ENCODE results near the gene WDR13. TPM values are rescaled to one million over a fixed set of nuclear protein-coding genes. Genes with fewer than 3 reads are reported as not detected.

The WDR13 gene
- total RNA-seq, 1 experiment from 2014 or later, result 46.5 TPM

DNA sequence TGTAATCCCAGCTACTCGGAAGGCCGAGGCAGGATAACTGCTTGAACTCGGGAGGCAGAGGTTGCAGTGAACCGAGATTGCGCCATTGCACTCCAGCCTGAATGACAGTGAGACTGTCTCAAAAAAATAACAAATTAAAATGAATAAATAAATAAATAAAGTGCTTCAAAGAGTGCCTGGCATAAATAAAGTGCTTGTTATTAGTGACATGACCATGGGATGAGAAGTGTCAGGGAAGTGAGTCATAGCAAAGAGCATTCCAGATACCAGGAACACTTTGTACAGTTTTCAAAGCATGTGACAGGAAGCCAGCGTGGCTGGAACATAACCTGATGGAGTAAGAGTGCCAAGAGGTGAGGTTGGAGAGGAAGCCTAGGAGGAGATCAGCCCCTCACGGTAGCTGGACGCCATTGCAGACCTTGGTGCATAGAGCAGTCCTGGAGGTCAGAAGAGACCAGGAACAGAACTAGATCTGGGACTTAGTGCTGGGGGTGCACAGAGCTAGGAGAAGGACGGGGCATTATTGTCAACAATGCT is 6.0 kb upstream of the WDR13 start:
- no peaks in the 10 kb centered on the region for H3K36me3 ChIP-seq (ENCODE audit: control insufficient read depth, insufficient read depth, low read length)
- Mint-ChIP-seq H3K36me3 (ENCODE audit: insufficient read depth, unreplicated experiment) (no peaks in the 10 kb centered on the region), H3K9me3 (ENCODE audit: unreplicated experiment) (no peaks in the 10 kb centered on the region), H3K27me3 (ENCODE audit: insufficient read depth, unreplicated experiment) (no peaks in the 10 kb centered on the region), H3K4me1 (ENCODE audit: low read depth, unreplicated experiment) (no peaks in the 10 kb centered on the region), H3K4me3 (ENCODE audit: unreplicated experiment) (no peak overlapping the region), H3K27ac (ENCODE audit: unreplicated experiment) (no peak overlapping the region)
- no peaks in the 10 kb centered on the region for H3K4me1 ChIP-seq
- BruUV-seq (replicated peaks), result no TSS peak
- no peak for DNase-seq
- H3K4me3 ChIP-seq (ENCODE audit: low read depth, low read length), result no peak overlapping the region
- H3K9me3 ChIP-seq, result no peaks in the 10 kb centered on the region
- CTCF ChIA-PET, result no interaction called here
- H3K27me3 ChIP-seq (replicated peaks; ENCODE audit: control insufficient read depth, insufficient read depth, low read length), result no peaks in the 10 kb centered on the region
- POLR2A ChIA-PET, result no interaction called here
- intact Hi-C loops (cut with micrococcal nuclease; ENCODE audit: unreplicated experiment), result no loop called here
- TF ChIP-seq, protein P1, sequence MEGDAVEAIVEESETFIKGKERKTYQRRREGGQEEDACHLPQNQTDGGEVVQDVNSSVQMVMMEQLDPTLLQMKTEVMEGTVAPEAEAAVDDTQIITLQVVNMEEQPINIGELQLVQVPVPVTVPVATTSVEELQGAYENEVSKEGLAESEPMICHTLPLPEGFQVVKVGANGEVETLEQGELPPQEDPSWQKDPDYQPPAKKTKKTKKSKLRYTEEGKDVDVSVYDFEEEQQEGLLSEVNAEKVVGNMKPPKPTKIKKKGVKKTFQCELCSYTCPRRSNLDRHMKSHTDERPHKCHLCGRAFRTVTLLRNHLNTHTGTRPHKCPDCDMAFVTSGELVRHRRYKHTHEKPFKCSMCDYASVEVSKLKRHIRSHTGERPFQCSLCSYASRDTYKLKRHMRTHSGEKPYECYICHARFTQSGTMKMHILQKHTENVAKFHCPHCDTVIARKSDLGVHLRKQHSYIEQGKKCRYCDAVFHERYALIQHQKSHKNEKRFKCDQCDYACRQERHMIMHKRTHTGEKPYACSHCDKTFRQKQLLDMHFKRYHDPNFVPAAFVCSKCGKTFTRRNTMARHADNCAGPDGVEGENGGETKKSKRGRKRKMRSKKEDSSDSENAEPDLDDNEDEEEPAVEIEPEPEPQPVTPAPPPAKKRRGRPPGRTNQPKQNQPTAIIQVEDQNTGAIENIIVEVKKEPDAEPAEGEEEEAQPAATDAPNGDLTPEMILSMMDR (IDR thresholded peaks at IDR 0.05; ENCODE audit: insufficient read depth in 1 of 2, low read depth in 1 of 2, low read length in 1 of 2, severe bottlenecking in 1 of 2, unreplicated experiment in 1 of 2), result no peak

DNA sequence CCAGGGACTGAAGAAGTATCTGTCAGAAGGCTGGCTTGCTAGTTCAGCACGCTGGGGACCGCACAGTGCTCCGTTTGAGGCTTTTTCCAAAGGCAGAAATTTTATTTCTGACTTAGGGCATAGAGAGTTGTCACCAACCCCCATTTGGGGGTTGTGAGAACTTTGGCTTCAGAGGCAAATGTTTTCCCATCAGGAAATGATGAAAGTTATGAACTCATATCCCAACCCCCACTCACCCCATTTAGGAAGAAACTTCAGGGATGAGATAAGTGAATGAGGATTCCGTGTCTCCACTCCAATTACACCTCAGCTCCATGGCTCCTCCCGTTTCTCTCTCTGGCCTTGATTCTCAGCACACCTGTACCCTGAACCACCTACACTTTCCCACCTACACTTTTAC is 4.3 kb upstream of the WDR13 start:
- TF ChIP-seq, protein P1 (IDR thresholded peaks at IDR 0.05; ENCODE audit: insufficient read depth in 1 of 2, low read depth in 1 of 2, low read length in 1 of 2, severe bottlenecking in 1 of 2, unreplicated experiment in 1 of 2), result no peak
- Mint-ChIP-seq H3K9me3 (ENCODE audit: unreplicated experiment) (no peaks in the 10 kb centered on the region), H3K27me3 (ENCODE audit: insufficient read depth, unreplicated experiment) (no peaks in the 10 kb centered on the region), H3K4me1 (ENCODE audit: low read depth, unreplicated experiment) (no peaks in the 10 kb centered on the region), H3K27ac (ENCODE audit: unreplicated experiment) (no peak overlapping the region), H3K36me3 (ENCODE audit: insufficient read depth, unreplicated experiment) (peaks cover 10% of the 10 kb centered on the region), H3K4me3 (ENCODE audit: unreplicated experiment) (no peak overlapping the region)
- no peaks in the 10 kb centered on the region for H3K9me3 ChIP-seq
- no peaks in the 10 kb centered on the region for H3K4me1 ChIP-seq
- H3K27me3 ChIP-seq (replicated peaks; ENCODE audit: control insufficient read depth, insufficient read depth, low read length), result no peaks in the 10 kb centered on the region
- CTCF ChIA-PET, result no interaction called here
- H3K4me3 ChIP-seq (ENCODE audit: low read depth, low read length), result no peak overlapping the region
- no TSS peak for BruUV-seq (replicated peaks)
- intact Hi-C loops (cut with micrococcal nuclease; ENCODE audit: unreplicated experiment), result no loop called here
- POLR2A ChIA-PET, result no interaction called here
- H3K36me3 ChIP-seq (ENCODE audit: control insufficient read depth, insufficient read depth, low read length), result no peaks in the 10 kb centered on the region
- DNase-seq, result no peak

DNA sequence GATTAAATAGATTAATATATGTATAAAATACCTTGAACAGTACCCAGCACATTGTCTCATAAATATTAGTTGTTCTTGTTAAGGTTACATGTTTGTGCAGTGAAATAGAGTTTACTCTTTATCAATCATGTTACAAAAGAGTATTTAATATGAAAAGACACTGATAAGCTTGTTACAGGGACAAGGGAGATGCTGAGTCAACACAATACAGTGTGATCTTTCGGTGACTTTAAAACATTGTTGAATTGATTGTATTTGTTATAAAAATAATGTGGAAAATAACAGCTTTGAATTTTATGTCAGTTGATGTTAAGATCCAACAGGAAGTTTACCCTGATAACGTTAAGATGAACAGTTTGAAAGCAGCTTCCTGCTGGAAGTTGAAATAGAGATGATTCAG is 1.4 kb upstream of the WDR13 start:
- ChIA-PET POLR2A (no interaction called here), CTCF (no interaction called here)
- no peaks in the 10 kb centered on the region for H3K9me3 ChIP-seq
- H3K4me1 ChIP-seq, result peaks cover 3% of the 10 kb centered on the region; the same call in 1 of the 2 replicates
- no peak overlapping the region for H3K27ac Mint-ChIP-seq (ENCODE audit: unreplicated experiment)
- no peak for DNase-seq
- TF ChIP-seq, protein P1 (IDR thresholded peaks at IDR 0.05; ENCODE audit: insufficient read depth in 1 of 2, low read depth in 1 of 2, low read length in 1 of 2, severe bottlenecking in 1 of 2, unreplicated experiment in 1 of 2), result no peak
- H3K4me3 ChIP-seq (ENCODE audit: low read depth, low read length), result no peak overlapping the region
- intact Hi-C loops (cut with micrococcal nuclease; ENCODE audit: unreplicated experiment), result loop anchor here (2.0 kb wide), 1 partner anchor 13 kb away; no protein-coding TSS in a partner anchor
- no peaks in the 10 kb centered on the region; the same call in 1 of the 2 replicates for H3K36me3 ChIP-seq (ENCODE audit: control insufficient read depth, insufficient read depth, low read length)
- no peaks in the 10 kb centered on the region for H3K27me3 ChIP-seq (replicated peaks; ENCODE audit: control insufficient read depth, insufficient read depth, low read length)
- no peaks in the 10 kb centered on the region for H3K27me3 Mint-ChIP-seq (ENCODE audit: insufficient read depth, unreplicated experiment)
- H3K9me3 Mint-ChIP-seq (ENCODE audit: unreplicated experiment), result no peaks in the 10 kb centered on the region
- H3K4me3 Mint-ChIP-seq (ENCODE audit: unreplicated experiment), result no peak overlapping the region
- no peaks in the 10 kb centered on the region for H3K4me1 Mint-ChIP-seq (ENCODE audit: low read depth, unreplicated experiment)
- H3K36me3 Mint-ChIP-seq (ENCODE audit: insufficient read depth, unreplicated experiment), result peaks cover 12% of the 10 kb centered on the region
- BruUV-seq (replicated peaks), result no TSS peak

Data from Caco-2 (cell line).